Stomach (tissue), 9 donors: Measurements from ENCODE around the gene DIS3L2. TPM values are rescaled to one million over a fixed set of nuclear protein-coding genes. Genes with fewer than 3 reads are reported as not detected.

Experiments used
- DNase-seq, 2 donors: peaks; one replicate each; pipeline versions ENCODE4 v3.0.0 to v3.0.0-alpha.2; 2013 to 2019
- H3K27ac ChIP-seq, 5 donors: fragments of 200-600 bp in 4 of 5; sonication (generic) in 4 of 5; one replicate each; pipeline ENCODE4 v1.5.1; 2013 to 2019; ENCODE audit warnings: mild to moderate bottlenecking in 1 of 5, moderate library complexity in 1 of 5
- H3K27me3 ChIP-seq, 3 donors: fragments of 200-600 bp; sonication (generic); one replicate each; pipeline ENCODE4 v1.5.1; 2017 to 2019; ENCODE audit warnings: mixed run types in 1 of 3
- H3K36me3 ChIP-seq, 4 donors: fragments of 200-600 bp; sonication (generic); 1 replicate in 3 of 4; 2 replicates in 1 of 4; pipeline ENCODE4 v1.5.1; 2016 to 2019
- H3K4me1 ChIP-seq, 4 donors: fragments of 200-600 bp; sonication (generic); one replicate each; pipeline ENCODE4 v1.5.1; 2016 to 2019
- H3K4me3 ChIP-seq, 4 donors: fragments of 200-600 bp; sonication (generic) in 3 of 4; one replicate each; pipeline ENCODE4 v1.5.1; 2016 to 2019; ENCODE audit warnings: mild to moderate bottlenecking in 1 of 4
- H3K9me3 ChIP-seq, 4 donors: fragments of 200-600 bp; sonication (generic); one replicate each; pipeline ENCODE4 v1.5.1; 2016 to 2019
- CTCF ChIP-seq, 7 experiments: fragments of 450-650 bp in 4 of 7; fragments of 200-600 bp in 3 of 7; sonication (generic) in 3 of 7; IDR thresholded peaks; one replicate each; pipeline ENCODE4 v1.5.1; 2016 to 2019; ENCODE audit warnings: antibody characterized with exemption in 7 of 7, control low read depth in 2 of 7, mild to moderate bottlenecking in 1 of 7
- EP300 ChIP-seq: sonication (generic); formaldehyde crosslinking; IDR thresholded peaks from one replicate; pipeline ENCODE4 v1.6.1; 2017; ENCODE audit warnings: antibody characterized with exemption
- POLR2A ChIP-seq, 4 donors: fragments of 450-650 bp; IDR thresholded peaks; one replicate each; pipeline ENCODE4 v1.6.1; 2016; ENCODE audit warnings: antibody characterized with exemption in 4 of 4, control low read depth in 2 of 4, mild to moderate bottlenecking in 1 of 4, moderate library complexity in 1 of 4
- POLR2AphosphoS5 ChIP-seq, 3 donors: sonication (generic); formaldehyde crosslinking; IDR thresholded peaks; one replicate each; pipeline ENCODE4 v1.6.1; 2016; ENCODE audit warnings: antibody characterized with exemption in 3 of 3
- WGBS, 5 donors: extraction: QIAGEN DNeasy Blood & Tissue Kit in 3 of 5; methylation state at CpG; one replicate each; pipeline versions ENCODE4 v1.1.5 to v1.1.7; 2013 to 2018; 5-methylcytosine and 5-hydroxymethylcytosine counted together
- intact Hi-C: fragments of 100-400 bp; cut with DNase I; formaldehyde crosslinking; loops from one replicate; pipeline ENCODE4 v1.15.1; 2023; ENCODE audit warnings: low total_unique reads
- polyA plus RNA-seq, 3 donors: library from polyadenylated mRNA; stranded (reverse); fragments of 200-250 nt; gene quantifications; one replicate each; pipeline ENCODE4 v1.2.3, GENCODE V29; 2013
- total RNA-seq, 5 donors: library from RNA; depleted of rRNA; stranded (reverse); fragments of >200 nt; gene quantifications; one replicate each; pipeline versions ENCODE4 v1.1.0 to v1.2.3, GENCODE V29; 2014 to 2016
- donor health status: healthy with polysubstance abuse.
- donor health status: Bipolar disorder and iron deficiency.
- donor health status: healthy.

DIS3L2 gene
- total and polyA plus RNA-seq, 8 donors, result 10.4 to 124 (median 26.8) TPM

- Histone ChIP-seq H3K27ac (no peak overlapping the region), H3K36me3 (no peaks in the 10 kb centered on the region), H3K4me1 (peaks cover 0 to 7% (median 0%) of the 10 kb centered on the region in 4 donors), H3K9me3 (no peaks in the 10 kb centered on the region), H3K4me3 (no peak overlapping the region), H3K27me3 (peaks cover 0 to 48% (median 13%) of the 10 kb centered on the region in 3 donors)
- WGBS, 5 donors, result 92 to 96% (median 95%) methylated on average over 17 to 21 of the region's 21 CpGs
- no peak for DNase-seq
- no peak for TF ChIP-seq CTCF (IDR thresholded peaks at IDR 0.05)
- no peak for TF ChIP-seq EP300
- no peak for TF ChIP-seq POLR2A (IDR thresholded peaks at IDR 0.05)
- no peak for TF ChIP-seq POLR2AphosphoS5 (IDR thresholded peaks at IDR 0.05)
- intact Hi-C loops, result no loop called here
Observed at GRCh38 chr2:231918501-231919330, 42.8 kb upstream of the DIS3L2 start.

GRCh38 chr2:231919341-231920035, 42.0 kb upstream of the DIS3L2 start:
- H3K36me3 ChIP-seq, result no peaks in the 10 kb centered on the region
- 81 to 92% (median 89%) methylated on average over 15 of the region's 15 CpGs for WGBS, 5 donors
- H3K9me3 ChIP-seq, result no peaks in the 10 kb centered on the region
- H3K27ac ChIP-seq, result no peak overlapping the region
- TF ChIP-seq POLR2AphosphoS5 (IDR thresholded peaks at IDR 0.05) (no peak), CTCF (IDR thresholded peaks at IDR 0.05) (no peak), POLR2A (IDR thresholded peaks at IDR 0.05) (no peak), EP300 (no peak)
- DNase-seq, result no peak
- peaks cover 0 to 51% (median 19%) of the 10 kb centered on the region in 3 donors for H3K27me3 ChIP-seq
- no peak overlapping the region for H3K4me3 ChIP-seq
- peaks cover 0 to 7% (median under 1%) of the 10 kb centered on the region in 4 donors for H3K4me1 ChIP-seq
- intact Hi-C loops, result loop anchor here (10.0 kb wide), 2 partner anchors 215 to 405 kb away; no protein-coding TSS in a partner anchor

- Histone ChIP-seq H3K4me1 (peaks cover 7 to 15% (median 9%) of the 10 kb centered on the region in 4 donors), H3K4me3 (no peak overlapping the region), H3K36me3 (no peaks in the 10 kb centered on the region), H3K27ac (no peak overlapping the region), H3K9me3 (no peaks in the 10 kb centered on the region), H3K27me3 (peaks cover 0 to 60% (median 28%) of the 10 kb centered on the region in 3 donors)
- no peak for DNase-seq
- WGBS, 5 donors, result 84 to 91% (median 90%) methylated on average over 3 of the region's 3 CpGs
- intact Hi-C loops, result loop anchor here (10.0 kb wide), 2 partner anchors 214 to 404 kb away; no protein-coding TSS in a partner anchor
- TF ChIP-seq EP300 (no peak), CTCF (IDR thresholded peaks at IDR 0.05) (no peak), POLR2AphosphoS5 (IDR thresholded peaks at IDR 0.05) (no peak), POLR2A (IDR thresholded peaks at IDR 0.05) (no peak)
Observed at GRCh38 chr2:231920366-231920765, 41.1 kb upstream of the DIS3L2 start.

- H3K27ac ChIP-seq, result no peak overlapping the region
- no peak overlapping the region for H3K4me3 ChIP-seq
- no peak for TF ChIP-seq POLR2AphosphoS5 (IDR thresholded peaks at IDR 0.05)
- no peak for TF ChIP-seq POLR2A (IDR thresholded peaks at IDR 0.05)
- TF ChIP-seq CTCF (IDR thresholded peaks at IDR 0.05), result no peak
- TF ChIP-seq EP300, result no peak
- WGBS, 5 donors, result 62 to 81% (median 73%) methylated on average over 5 of the region's 5 CpGs
- peaks cover 11 to 19% (median 13%) of the 10 kb centered on the region in 4 donors for H3K4me1 ChIP-seq
- DNase-seq, result no peak
- H3K36me3 ChIP-seq, result no peaks in the 10 kb centered on the region
- intact Hi-C loops, result loop anchor here (10.0 kb wide), 2 partner anchors 214 to 404 kb away; no protein-coding TSS in a partner anchor
- peaks cover 0 to 64% (median 32%) of the 10 kb centered on the region in 3 donors for H3K27me3 ChIP-seq
- no peaks in the 10 kb centered on the region for H3K9me3 ChIP-seq
Observed at GRCh38 chr2:231920795-231921194, 40.7 kb upstream of the DIS3L2 start.
